ENCODE results near the gene VPS51.

DNA sequence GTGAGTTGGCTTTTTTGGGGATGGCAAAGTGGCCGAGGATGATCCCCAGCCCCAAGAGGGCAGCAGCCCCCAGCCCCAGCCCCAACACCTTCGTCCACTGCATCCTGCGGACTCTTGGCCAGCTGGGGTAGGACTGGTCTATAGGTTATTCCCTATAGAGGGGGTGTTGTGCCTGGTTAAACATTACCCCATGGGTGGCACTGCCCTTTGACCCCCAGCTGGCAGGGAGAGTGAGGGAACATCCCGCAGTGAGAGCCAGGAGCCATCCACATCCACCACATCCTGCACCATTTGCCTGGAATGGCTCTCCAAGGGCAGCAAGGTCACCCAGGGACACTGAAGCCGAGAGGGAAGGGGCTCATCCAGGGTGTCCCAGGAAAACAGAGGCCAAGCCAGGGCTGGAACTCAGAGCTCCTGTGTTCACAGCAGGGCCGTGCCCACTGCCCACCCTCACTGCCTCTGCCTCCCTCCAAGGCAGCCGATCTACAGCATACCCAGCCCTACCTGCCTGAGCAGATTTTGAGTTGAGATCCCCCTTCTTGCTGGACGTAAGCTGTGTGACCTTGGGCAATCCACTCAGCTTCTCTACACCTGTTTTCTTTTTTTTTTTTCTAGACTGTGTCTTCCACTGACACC, 37.5 kb upstream of the VPS51 start, which contains the start of gene NAALADL1:
- TF ChIP-seq CTCF (IDR thresholded peaks at IDR 0.05 in 4 of 5, conservative IDR thresholded peaks at IDR 0.05 in 1 of 5) (no peak), POLR2A (IDR thresholded peaks at IDR 0.05) (no peak)

Measured in gastrocnemius medialis (tissue), 4 donors.